HEK293 (cell line): Measurements from ENCODE around the gene MLLT1.

ENCODE experiments used
- GLIS2 ChIP-seq: fragments of 450-650 bp; formaldehyde crosslinking; IDR thresholded peaks from 2 replicates; pipeline ENCODE4 v1.5.1; 2016; ENCODE audit warnings: missing biosample characterization, missing genetic modification characterization
- KLF1 ChIP-seq: fragments of 450-650 bp; formaldehyde crosslinking; IDR thresholded peaks from 2 replicates; pipeline ENCODE4 v1.5.1; 2016; ENCODE audit warnings: missing biosample characterization, missing genetic modification characterization
- MYNN ChIP-seq: fragments of 450-650 bp; formaldehyde crosslinking; IDR thresholded peaks from 2 replicates; pipeline ENCODE4 v1.5.1; 2016; ENCODE audit warnings: missing biosample characterization, missing genetic modification characterization, borderline replicate concordance
- MZF1 ChIP-seq: fragments of 450-650 bp; formaldehyde crosslinking; IDR thresholded peaks from 2 replicates; pipeline ENCODE4 v1.5.1; 2017; ENCODE audit warnings: missing biosample characterization, missing genetic modification characterization, borderline replicate concordance
- OSR2 ChIP-seq: fragments of 450-650 bp; formaldehyde crosslinking; IDR thresholded peaks from 2 replicates; pipeline ENCODE4 v1.5.1; 2016; ENCODE audit warnings: missing biosample characterization, missing genetic modification characterization
- SCRT2 ChIP-seq: fragments of 450-650 bp; formaldehyde crosslinking; IDR thresholded peaks from 2 replicates; pipeline ENCODE4 v1.5.1; 2016; ENCODE audit warnings: missing biosample characterization, missing genetic modification characterization
- SETDB1 ChIP-seq: IDR thresholded peaks from one replicate; pipeline ENCODE4 v1.6.1; 2017; ENCODE audit warnings: mild to moderate bottlenecking, low read length, moderate library complexity, mixed read lengths; ENCODE audit not compliant: insufficient read length
- ZBTB44 ChIP-seq: fragments of 450-650 bp; IDR thresholded peaks from 2 replicates; pipeline ENCODE4 v1.5.1; 2018; ENCODE audit warnings: missing biosample characterization, mild to moderate bottlenecking, missing genetic modification characterization
- ZBTB8A ChIP-seq: fragments of 450-650 bp; formaldehyde crosslinking; IDR thresholded peaks from 2 replicates; pipeline ENCODE4 v1.5.1; 2016; ENCODE audit warnings: missing biosample characterization, missing genetic modification characterization
- ZIC2 ChIP-seq: fragments of 450-650 bp; formaldehyde crosslinking; IDR thresholded peaks from 2 replicates; pipeline ENCODE4 v1.5.1; 2016; ENCODE audit warnings: missing biosample characterization, missing genetic modification characterization
- ZNF133 ChIP-seq: fragments of 450-650 bp; formaldehyde crosslinking; IDR thresholded peaks from 2 replicates; pipeline ENCODE4 v1.5.1; 2016; ENCODE audit warnings: missing biosample characterization, missing genetic modification characterization
- ZNF211 ChIP-seq: fragments of 450-650 bp; formaldehyde crosslinking; IDR thresholded peaks from 2 replicates; pipeline ENCODE4 v1.5.1; 2016; ENCODE audit warnings: low read depth, missing biosample characterization, missing genetic modification characterization
- ZNF324 ChIP-seq: fragments of 450-650 bp; formaldehyde crosslinking; IDR thresholded peaks from 2 replicates; pipeline ENCODE4 v1.5.1; 2016; ENCODE audit warnings: missing biosample characterization, missing genetic modification characterization
- ZNF341 ChIP-seq: fragments of 450-650 bp; formaldehyde crosslinking; IDR thresholded peaks from 2 replicates; pipeline ENCODE4; 2016; ENCODE audit warnings: low read depth, missing biosample characterization, missing genetic modification characterization
- ZNF404 ChIP-seq: fragments of 450-650 bp; formaldehyde crosslinking; IDR thresholded peaks from 2 replicates; pipeline ENCODE4 v1.5.1; 2017; ENCODE audit warnings: missing biosample characterization, missing genetic modification characterization
- ZNF514 ChIP-seq: fragments of 450-650 bp; formaldehyde crosslinking; IDR thresholded peaks from 2 replicates; pipeline ENCODE4 v1.5.1; 2016; ENCODE audit warnings: missing biosample characterization, missing genetic modification characterization
- ZNF518A ChIP-seq: fragments of 450-650 bp; formaldehyde crosslinking; conservative IDR thresholded peaks from 2 replicates; pipeline ENCODE4 v1.5.1; 2016; ENCODE audit warnings: low read depth, missing biosample characterization, missing genetic modification characterization
- ZNF521 ChIP-seq: fragments of 450-650 bp; formaldehyde crosslinking; IDR thresholded peaks from 2 replicates; pipeline ENCODE4 v1.5.1; 2017; ENCODE audit warnings: missing biosample characterization, mild to moderate bottlenecking, missing genetic modification characterization
- ZNF596 ChIP-seq: fragments of 450-650 bp; IDR thresholded peaks from 2 replicates; pipeline ENCODE4 v1.5.0; 2018; ENCODE audit warnings: missing biosample characterization, mild to moderate bottlenecking, missing genetic modification characterization, moderate library complexity
- ZNF654 ChIP-seq: fragments of 450-650 bp; formaldehyde crosslinking; IDR thresholded peaks from 2 replicates; pipeline ENCODE4 v1.5.1; 2016; ENCODE audit warnings: low read depth, missing biosample characterization, missing genetic modification characterization
- ZNF830 ChIP-seq: fragments of 450-650 bp; IDR thresholded peaks from 2 replicates; pipeline ENCODE4 v1.5.0; 2018; ENCODE audit warnings: missing biosample characterization, missing genetic modification characterization, low read depth, mild to moderate bottlenecking, moderate library complexity
- ZSCAN18 ChIP-seq: fragments of 450-650 bp; formaldehyde crosslinking; IDR thresholded peaks from 2 replicates; pipeline ENCODE4 v1.5.1; 2016; ENCODE audit warnings: missing biosample characterization, missing genetic modification characterization
- TF ChIP-seq, protein P1 (sequence below): fragments of 450-650 bp; formaldehyde crosslinking; IDR thresholded peaks from 2 replicates; pipeline ENCODE4 v1.5.1; 2016; ENCODE audit warnings: missing biosample characterization, missing genetic modification characterization, low read depth
- TF ChIP-seq, protein P2 (sequence below): fragments of 450-650 bp; formaldehyde crosslinking; IDR thresholded peaks from 2 replicates; pipeline ENCODE4 v1.5.1; 2016; ENCODE audit warnings: missing biosample characterization, missing genetic modification characterization
- TF ChIP-seq, protein P3 (sequence below): fragments of 450-650 bp; formaldehyde crosslinking; IDR thresholded peaks from 2 replicates; pipeline ENCODE4 v1.5.1; 2016; ENCODE audit warnings: missing biosample characterization, missing genetic modification characterization

MLLT1 gene

GRCh38 chr19:6273701-6274601, 5.8 kb downstream of the MLLT1 start (continued):
- TF ChIP-seq, protein P1, sequence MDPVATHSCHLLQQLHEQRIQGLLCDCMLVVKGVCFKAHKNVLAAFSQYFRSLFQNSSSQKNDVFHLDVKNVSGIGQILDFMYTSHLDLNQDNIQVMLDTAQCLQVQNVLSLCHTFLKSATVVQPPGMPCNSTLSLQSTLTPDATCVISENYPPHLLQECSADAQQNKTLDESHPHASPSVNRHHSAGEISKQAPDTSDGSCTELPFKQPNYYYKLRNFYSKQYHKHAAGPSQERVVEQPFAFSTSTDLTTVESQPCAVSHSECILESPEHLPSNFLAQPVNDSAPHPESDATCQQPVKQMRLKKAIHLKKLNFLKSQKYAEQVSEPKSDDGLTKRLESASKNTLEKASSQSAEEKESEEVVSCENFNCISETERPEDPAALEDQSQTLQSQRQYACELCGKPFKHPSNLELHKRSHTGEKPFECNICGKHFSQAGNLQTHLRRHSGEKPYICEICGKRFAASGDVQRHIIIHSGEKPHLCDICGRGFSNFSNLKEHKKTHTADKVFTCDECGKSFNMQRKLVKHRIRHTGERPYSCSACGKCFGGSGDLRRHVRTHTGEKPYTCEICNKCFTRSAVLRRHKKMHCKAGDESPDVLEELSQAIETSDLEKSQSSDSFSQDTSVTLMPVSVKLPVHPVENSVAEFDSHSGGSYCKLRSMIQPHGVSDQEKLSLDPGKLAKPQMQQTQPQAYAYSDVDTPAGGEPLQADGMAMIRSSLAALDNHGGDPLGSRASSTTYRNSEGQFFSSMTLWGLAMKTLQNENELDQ, result no peak
- no peak for TF ChIP-seq ZNF654
- TF ChIP-seq ZNF830, result no peak
- TF ChIP-seq ZBTB44, result no peak
- TF ChIP-seq GLIS2 (tag by site-specific recombination), result no peak
- no peak for TF ChIP-seq ZNF133 (tag by site-specific recombination)
- no peak for TF ChIP-seq SCRT2 (tag by site-specific recombination)
- no peak for TF ChIP-seq ZNF521
- no peak for TF ChIP-seq ZNF518A (tag by site-specific recombination)
- no peak for TF ChIP-seq ZNF211 (tag by site-specific recombination)
- peak; percentile 51 for TF ChIP-seq KLF1 (tag by site-specific recombination)
- no peak for TF ChIP-seq ZNF514 (tag by site-specific recombination)
- no peak for TF ChIP-seq ZNF596 (tag by site-specific recombination)
- TF ChIP-seq MYNN (tag by site-specific recombination), result no peak
- no peak for TF ChIP-seq SETDB1
- no peak for TF ChIP-seq OSR2 (tag by site-specific recombination)
- no peak for TF ChIP-seq ZNF324 (tag by site-specific recombination)
- no peak for TF ChIP-seq ZNF404 (tag by site-specific recombination)
- TF ChIP-seq, protein P2, sequence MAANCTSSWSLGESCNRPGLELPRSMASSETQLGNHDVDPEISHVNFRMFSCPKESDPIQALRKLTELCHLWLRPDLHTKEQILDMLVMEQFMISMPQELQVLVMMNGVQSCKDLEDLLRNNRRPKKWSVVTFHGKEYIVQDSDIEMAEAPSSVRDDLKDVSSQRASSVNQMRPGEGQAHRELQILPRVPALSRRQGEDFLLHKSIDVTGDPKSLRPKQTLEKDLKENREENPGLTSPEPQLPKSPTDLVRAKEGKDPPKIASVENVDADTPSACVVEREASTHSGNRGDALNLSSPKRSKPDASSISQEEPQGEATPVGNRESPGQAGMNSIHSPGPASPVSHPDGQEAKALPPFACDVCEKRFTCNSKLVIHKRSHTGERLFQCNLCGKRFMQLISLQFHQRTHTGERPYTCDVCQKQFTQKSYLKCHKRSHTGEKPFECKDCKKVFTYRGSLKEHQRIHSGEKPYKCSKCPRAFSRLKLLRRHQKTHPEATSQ (tag by site-specific recombination), result no peak
- no peak for TF ChIP-seq ZBTB8A (tag by site-specific recombination)
- TF ChIP-seq ZSCAN18 (tag by site-specific recombination), result no peak
- TF ChIP-seq ZIC2 (tag by site-specific recombination), result peak; percentile 68
- TF ChIP-seq, protein P3, sequence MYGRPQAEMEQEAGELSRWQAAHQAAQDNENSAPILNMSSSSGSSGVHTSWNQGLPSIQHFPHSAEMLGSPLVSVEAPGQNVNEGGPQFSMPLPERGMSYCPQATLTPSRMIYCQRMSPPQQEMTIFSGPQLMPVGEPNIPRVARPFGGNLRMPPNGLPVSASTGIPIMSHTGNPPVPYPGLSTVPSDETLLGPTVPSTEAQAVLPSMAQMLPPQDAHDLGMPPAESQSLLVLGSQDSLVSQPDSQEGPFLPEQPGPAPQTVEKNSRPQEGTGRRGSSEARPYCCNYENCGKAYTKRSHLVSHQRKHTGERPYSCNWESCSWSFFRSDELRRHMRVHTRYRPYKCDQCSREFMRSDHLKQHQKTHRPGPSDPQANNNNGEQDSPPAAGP (tag by site-specific recombination), result no peak
- TF ChIP-seq ZNF341 (tag by site-specific recombination), result peak; percentile 76
- no peak for TF ChIP-seq MZF1 (tag by site-specific recombination)
